PC-3 (cell line): ENCODE data around the gene WDR87. TPM values are rescaled to one million over a fixed set of nuclear protein-coding genes. Genes with fewer than 3 reads are reported as not detected.

Experiments
- ATAC-seq: fragments of 200-7000 bp; cut with Tn5 transposase; 2 replicates; pipeline ENCODE4 v1.9.1; 2020; ENCODE audit warnings: mild to moderate bottlenecking, moderate library complexity
- BruUV-seq: library from RNA; stranded (reverse); fragments of 400-500 nt; replicated peaks from 2 replicates; lab custom pipeline; 2021; lab: Mats Ljungman, UMichigan
- CTCF ChIA-PET: fragments of 300-600 bp; sonication (Branson Sonifier 250); formaldehyde crosslinking; loops from one replicate; lab custom pipeline; 2022; ENCODE audit warnings: antibody characterized with exemption; lab: Charles Lee
- POLR2A ChIA-PET: fragments of 300-600 bp; sonication (Branson Sonifier 250); formaldehyde crosslinking; loops from one replicate; lab custom pipeline; 2022; ENCODE audit warnings: antibody characterized with exemption; ENCODE audit not compliant: unreplicated experiment; lab: Charles Lee
- DNase-seq: peaks from one replicate; pipeline ENCODE4 v3.0.0-alpha.2; 2015
- H2AFZ ChIP-seq: fragments of 300-600 bp; sonication (generic); 2 replicates; pipeline ENCODE4 v1.6.0; 2016; ENCODE audit warnings: antibody characterized with exemption, low read length
- H3F3A ChIP-seq: fragments of 300-600 bp; sonication (generic); one replicate; pipeline ENCODE4 v1.6.0; 2017; ENCODE audit warnings: antibody characterized with exemption, low read length, control low read depth, mild to moderate bottlenecking; ENCODE audit not compliant: unreplicated experiment
- H3K27ac ChIP-seq: fragments of 300-600 bp; sonication (generic); 2 replicates; pipeline ENCODE4 v1.5.1; 2016; ENCODE audit warnings: mild to moderate bottlenecking, low read length
- H3K27me3 ChIP-seq: fragments of 300-600 bp; sonication (generic); 2 replicates; pipeline ENCODE4 v1.6.1; 2016; ENCODE audit warnings: low read length, mixed read lengths
- H3K36me3 ChIP-seq: fragments of 300-600 bp; sonication (generic); 2 replicates; pipeline ENCODE4 v1.6.1; 2016; ENCODE audit warnings: low read depth, mixed run types, low read length, mixed read lengths
- H3K4me1 ChIP-seq: fragments of 300-600 bp; sonication (generic); 2 replicates; pipeline ENCODE4 v1.5.1; 2016; ENCODE audit warnings: low read length; ENCODE audit not compliant: insufficient read depth
- H3K4me2 ChIP-seq: fragments of 300-600 bp; sonication (generic); 2 replicates; pipeline ENCODE4 v1.6.0; 2016; ENCODE audit warnings: low read length
- H3K4me3 ChIP-seq: fragments of 300-600 bp; sonication (generic); 2 replicates; pipeline ENCODE4 v1.5.1; 2016; ENCODE audit warnings: mild to moderate bottlenecking, low read length, mixed read lengths
- H3K79me2 ChIP-seq: fragments of 300-600 bp; sonication (generic); 2 replicates; pipeline ENCODE4 v1.6.1; 2017; ENCODE audit warnings: low read length, mixed read lengths
- H3K9ac ChIP-seq: fragments of 300-600 bp; sonication (generic); 2 replicates; pipeline ENCODE4 v1.6.0; 2016; ENCODE audit warnings: mild to moderate bottlenecking, low read length
- H3K9me2 ChIP-seq: fragments of 300-600 bp; sonication (generic); replicated peaks from 2 replicates; pipeline ENCODE4 v1.6.1; 2016; ENCODE audit warnings: mixed run types, low read length, mixed read lengths
- H3K9me3 ChIP-seq: fragments of 300-600 bp; sonication (generic); 2 replicates; pipeline ENCODE4 v1.6.1; 2016; ENCODE audit warnings: low read length, mixed read lengths
- H4K20me1 ChIP-seq: fragments of 300-600 bp; sonication (generic); 2 replicates; pipeline ENCODE4 v1.6.1; 2016; ENCODE audit warnings: low read length, mixed read lengths
- EZH2 ChIP-seq: fragments of 300-600 bp; sonication (generic); IDR thresholded peaks from one replicate; pipeline ENCODE4 v1.6.1; 2017; ENCODE audit warnings: antibody characterized with exemption, mild to moderate bottlenecking, low read length; ENCODE audit not compliant: unreplicated experiment
- EZH2phosphoT487 ChIP-seq: fragments of 300-600 bp; sonication (generic); IDR thresholded peaks from 2 replicates; pipeline ENCODE4 v1.6.1; 2018; ENCODE audit warnings: mild to moderate bottlenecking, antibody characterized with exemption, low read length, borderline replicate concordance
- intact Hi-C: fragments of 100-400 bp; cut with micrococcal nuclease; formaldehyde crosslinking; loops from 2 replicates; pipeline ENCODE4 v1.9.0; 2023
- total RNA-seq: library from RNA; depleted of rRNA; stranded (reverse); fragments of >200 nt; gene quantifications from 2 replicates; pipeline ENCODE4 v1.2.3, GENCODE V29; 2014
- TF ChIP-seq, protein P1 (sequence below): fragments of 300-600 bp; sonication (generic); conservative IDR thresholded peaks from 2 replicates; pipeline ENCODE4 v1.5.1; 2017; ENCODE audit warnings: antibody characterized with exemption, low read depth, mild to moderate bottlenecking, low read length

Gene WDR87
- total RNA-seq, 1 experiment from 2014 or later, result not detected

GRCh38 chr19:37920591-37921450, 14.4 kb upstream of the WDR87 start:
- TF ChIP-seq EZH2phosphoT487, result no peak
- no peak for TF ChIP-seq EZH2
- TF ChIP-seq, protein P1, sequence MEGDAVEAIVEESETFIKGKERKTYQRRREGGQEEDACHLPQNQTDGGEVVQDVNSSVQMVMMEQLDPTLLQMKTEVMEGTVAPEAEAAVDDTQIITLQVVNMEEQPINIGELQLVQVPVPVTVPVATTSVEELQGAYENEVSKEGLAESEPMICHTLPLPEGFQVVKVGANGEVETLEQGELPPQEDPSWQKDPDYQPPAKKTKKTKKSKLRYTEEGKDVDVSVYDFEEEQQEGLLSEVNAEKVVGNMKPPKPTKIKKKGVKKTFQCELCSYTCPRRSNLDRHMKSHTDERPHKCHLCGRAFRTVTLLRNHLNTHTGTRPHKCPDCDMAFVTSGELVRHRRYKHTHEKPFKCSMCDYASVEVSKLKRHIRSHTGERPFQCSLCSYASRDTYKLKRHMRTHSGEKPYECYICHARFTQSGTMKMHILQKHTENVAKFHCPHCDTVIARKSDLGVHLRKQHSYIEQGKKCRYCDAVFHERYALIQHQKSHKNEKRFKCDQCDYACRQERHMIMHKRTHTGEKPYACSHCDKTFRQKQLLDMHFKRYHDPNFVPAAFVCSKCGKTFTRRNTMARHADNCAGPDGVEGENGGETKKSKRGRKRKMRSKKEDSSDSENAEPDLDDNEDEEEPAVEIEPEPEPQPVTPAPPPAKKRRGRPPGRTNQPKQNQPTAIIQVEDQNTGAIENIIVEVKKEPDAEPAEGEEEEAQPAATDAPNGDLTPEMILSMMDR, result no peak
- no peak for ATAC-seq
- peaks cover 66% of the 10 kb centered on the region for H3K79me2 ChIP-seq
- H3K9me3 ChIP-seq, result no peaks in the 10 kb centered on the region
- H3F3A ChIP-seq, result no peaks in the 10 kb centered on the region
- POLR2A ChIA-PET, result no interaction called here
- no peaks in the 10 kb centered on the region for H3K4me1 ChIP-seq
- DNase-seq, result no peak
- no peak overlapping the region for H3K27ac ChIP-seq
- H2AFZ ChIP-seq, result no peak overlapping the region
- H3K4me3 ChIP-seq, result no peak overlapping the region
- no peak overlapping the region for H3K9ac ChIP-seq
- H3K4me2 ChIP-seq, result no peak overlapping the region
- intact Hi-C loops, result no loop called here
- H4K20me1 ChIP-seq, result no peaks in the 10 kb centered on the region
- CTCF ChIA-PET, result no interaction called here
- no peaks in the 10 kb centered on the region; the same call in 1 of the 2 replicates for H3K36me3 ChIP-seq
- H3K9me2 ChIP-seq, result no peaks in the 10 kb centered on the region
- H3K27me3 ChIP-seq, result no peaks in the 10 kb centered on the region
- BruUV-seq, result no TSS peak

DNA sequence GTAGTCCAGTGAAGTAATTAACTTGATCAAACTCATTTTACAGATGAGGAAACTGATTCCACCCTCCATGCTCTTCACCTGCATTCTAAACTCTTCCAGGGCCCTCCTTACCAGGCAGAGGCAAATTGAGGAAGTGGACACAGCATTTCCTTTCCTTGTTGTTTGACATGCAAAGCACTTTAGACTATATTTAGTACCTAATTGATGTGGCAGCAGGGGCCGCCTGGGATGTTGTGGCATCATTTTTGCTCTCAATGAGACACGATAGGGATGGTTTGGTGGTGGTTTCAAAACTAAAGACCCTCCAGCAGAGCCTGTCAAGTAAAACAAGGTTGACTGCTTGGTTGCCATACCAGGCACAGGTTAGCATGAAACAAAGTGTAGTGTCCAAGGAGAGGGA, 8.5 kb upstream of the WDR87 start:
- ATAC-seq (no peak), DNase-seq (no peak)
- no peak overlapping the region for H2AFZ ChIP-seq
- H3K9me2 ChIP-seq, result no peaks in the 10 kb centered on the region
- no peak overlapping the region for H3K9ac ChIP-seq
- no peak overlapping the region for H3K4me2 ChIP-seq
- no peak overlapping the region for H3K4me3 ChIP-seq
- no peaks in the 10 kb centered on the region for H4K20me1 ChIP-seq
- H3K36me3 ChIP-seq, result no peaks in the 10 kb centered on the region
- intact Hi-C loops, result no loop called here
- no peaks in the 10 kb centered on the region for H3K27me3 ChIP-seq
- CTCF ChIA-PET, result no interaction called here
- H3K9me3 ChIP-seq, result no peaks in the 10 kb centered on the region
- no TSS peak for BruUV-seq
- no peak overlapping the region for H3K27ac ChIP-seq
- TF ChIP-seq EZH2phosphoT487 (no peak), EZH2 (no peak)
- TF ChIP-seq, protein P1, result no peak
- H3F3A ChIP-seq, result no peaks in the 10 kb centered on the region
- H3K4me1 ChIP-seq, result no peaks in the 10 kb centered on the region
- POLR2A ChIA-PET, result no interaction called here
- peaks cover 88% of the 10 kb centered on the region for H3K79me2 ChIP-seq

GRCh38 chr19:37909661-37910199, 3.3 kb upstream of the WDR87 start:
- POLR2A ChIA-PET, result no interaction called here
- Histone ChIP-seq H3K36me3 (no peaks in the 10 kb centered on the region), H3K9ac (no peak overlapping the region), H3K9me3 (no peaks in the 10 kb centered on the region), H3K9me2 (no peaks in the 10 kb centered on the region), H3K27ac (no peak overlapping the region), H2AFZ (no peak overlapping the region), H3K4me1 (peaks cover 21% of the 10 kb centered on the region), H3K4me3 (peak overlapping the region; percentile 95; the same call in 1 of the 2 replicates), H4K20me1 (no peaks in the 10 kb centered on the region), H3K79me2 (peaks cover 75% of the 10 kb centered on the region), H3K27me3 (no peaks in the 10 kb centered on the region), H3K4me2 (peak overlapping the region; percentile 88), H3F3A (no peaks in the 10 kb centered on the region)
- DNase-seq, result no peak
- CTCF ChIA-PET, result no interaction called here
- intact Hi-C loops, result no loop called here
- no TSS peak for BruUV-seq
- ATAC-seq, result no peak
- no peak for TF ChIP-seq EZH2phosphoT487
- no peak for TF ChIP-seq EZH2
- TF ChIP-seq, protein P1, result no peak
